Measurements from ENCODE around the gene HDAC7. TPM values are rescaled to one million over a fixed set of nuclear protein-coding genes. Genes with fewer than 3 reads are reported as not detected.
A peak's percentile ranks its signal among the peaks of the same experiment; 100 is the strongest.

Gene HDAC7
- total and polyA plus RNA-seq, 4 donors = 3.5 to 14.7 (median 7.2) TPM

DNA sequence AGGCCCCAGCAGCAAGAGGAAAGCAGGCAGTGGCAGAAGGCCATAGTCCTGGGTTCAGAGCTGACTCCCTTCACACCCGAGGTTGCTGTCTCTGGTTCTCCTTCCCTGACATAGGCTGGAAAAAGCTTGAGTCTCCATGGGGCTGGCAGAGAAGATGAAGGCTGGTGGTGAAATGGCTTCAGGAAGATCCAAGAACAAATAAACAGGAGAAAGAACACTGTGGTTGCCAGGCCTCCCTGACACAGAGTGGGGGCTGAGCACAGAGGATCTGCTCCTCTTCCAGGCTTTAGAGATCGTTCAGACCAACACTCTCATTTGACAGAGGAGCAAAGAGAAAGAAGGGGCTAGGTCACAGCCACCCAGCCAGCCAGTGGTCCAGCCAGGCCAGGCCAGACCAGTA is 14.3 kb downstream of the HDAC7 start:
- TF ChIP-seq FOXA1 (IDR thresholded peaks at IDR 0.05) = no peak
- no peak for TF ChIP-seq TAF1 (conservative IDR thresholded peaks at IDR 0.05)
- DNase-seq (ENCODE audit: low spot score) = no peak
- Histone ChIP-seq H3K4me1 (ENCODE audit: control insufficient read depth in 4 of 4, insufficient read depth in 4 of 4, low read length in 3 of 4) (peaks cover 1 to 30% (median 8%) of the 10 kb centered on the region in 4 donors), H3K36me3 (ENCODE audit: control insufficient read depth in 4 of 4, insufficient read depth in 3 of 4, low read depth in 1 of 4, low read length in 3 of 4) (no peaks in the 10 kb centered on the region), H3K27me3 (ENCODE audit: control insufficient read depth in 4 of 4, insufficient read depth in 4 of 4, low read length in 3 of 4) (no peaks in the 10 kb centered on the region), H3K4me3 (ENCODE audit: low read depth in 1 of 3, low read length in 3 of 3) (no peak overlapping the region), H3K27ac (ENCODE audit: low read depth in 1 of 2, low read length in 2 of 2) (no peak overlapping the region), H3K9me3 (ENCODE audit: control insufficient read depth in 4 of 4, low read length in 3 of 4) (no peaks in the 10 kb centered on the region), H3K9ac (ENCODE audit: low read depth in 1 of 2, low read length in 2 of 2) (no peak overlapping the region)
- WGBS = 64% methylated on average over 2 of the region's 2 CpGs

DNA sequence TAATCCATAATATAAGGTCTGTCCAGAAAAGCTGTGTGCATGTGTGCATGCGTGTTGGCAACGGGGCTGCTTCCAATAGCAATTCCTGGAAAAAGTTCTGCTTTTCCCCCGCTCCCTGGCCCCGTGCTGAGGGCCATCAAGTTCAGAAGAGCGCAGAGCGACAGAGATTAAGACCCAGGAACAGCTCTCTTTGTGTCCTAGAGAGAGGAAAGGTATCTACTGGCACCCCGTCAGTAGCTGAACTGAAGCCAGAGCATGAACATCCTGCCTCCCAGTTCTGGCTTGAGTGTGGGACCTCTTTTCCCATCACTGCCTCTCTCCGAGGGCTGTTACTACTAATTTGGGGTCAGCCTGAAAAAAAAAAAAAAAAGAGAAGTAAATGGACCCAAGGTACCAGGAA is 15.5 kb downstream of the HDAC7 start:
- TF ChIP-seq RAD21 (IDR thresholded peaks at IDR 0.05) (no peak), FOXA1 (IDR thresholded peaks at IDR 0.05) (no peak), SP1 (IDR thresholded peaks at IDR 0.05) (no peak), HNF4G (IDR thresholded peaks at IDR 0.05) (no peak), EGR1 (IDR thresholded peaks at IDR 0.05; ENCODE audit: low read depth in 2 of 2) (no peak), JUND (IDR thresholded peaks at IDR 0.05) (no peak), FOXA2 (IDR thresholded peaks at IDR 0.05) (no peak), TAF1 (conservative IDR thresholded peaks at IDR 0.05) (no peak)
- TF ChIP-seq, protein P1, sequence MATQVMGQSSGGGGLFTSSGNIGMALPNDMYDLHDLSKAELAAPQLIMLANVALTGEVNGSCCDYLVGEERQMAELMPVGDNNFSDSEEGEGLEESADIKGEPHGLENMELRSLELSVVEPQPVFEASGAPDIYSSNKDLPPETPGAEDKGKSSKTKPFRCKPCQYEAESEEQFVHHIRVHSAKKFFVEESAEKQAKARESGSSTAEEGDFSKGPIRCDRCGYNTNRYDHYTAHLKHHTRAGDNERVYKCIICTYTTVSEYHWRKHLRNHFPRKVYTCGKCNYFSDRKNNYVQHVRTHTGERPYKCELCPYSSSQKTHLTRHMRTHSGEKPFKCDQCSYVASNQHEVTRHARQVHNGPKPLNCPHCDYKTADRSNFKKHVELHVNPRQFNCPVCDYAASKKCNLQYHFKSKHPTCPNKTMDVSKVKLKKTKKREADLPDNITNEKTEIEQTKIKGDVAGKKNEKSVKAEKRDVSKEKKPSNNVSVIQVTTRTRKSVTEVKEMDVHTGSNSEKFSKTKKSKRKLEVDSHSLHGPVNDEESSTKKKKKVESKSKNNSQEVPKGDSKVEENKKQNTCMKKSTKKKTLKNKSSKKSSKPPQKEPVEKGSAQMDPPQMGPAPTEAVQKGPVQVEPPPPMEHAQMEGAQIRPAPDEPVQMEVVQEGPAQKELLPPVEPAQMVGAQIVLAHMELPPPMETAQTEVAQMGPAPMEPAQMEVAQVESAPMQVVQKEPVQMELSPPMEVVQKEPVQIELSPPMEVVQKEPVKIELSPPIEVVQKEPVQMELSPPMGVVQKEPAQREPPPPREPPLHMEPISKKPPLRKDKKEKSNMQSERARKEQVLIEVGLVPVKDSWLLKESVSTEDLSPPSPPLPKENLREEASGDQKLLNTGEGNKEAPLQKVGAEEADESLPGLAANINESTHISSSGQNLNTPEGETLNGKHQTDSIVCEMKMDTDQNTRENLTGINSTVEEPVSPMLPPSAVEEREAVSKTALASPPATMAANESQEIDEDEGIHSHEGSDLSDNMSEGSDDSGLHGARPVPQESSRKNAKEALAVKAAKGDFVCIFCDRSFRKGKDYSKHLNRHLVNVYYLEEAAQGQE (IDR thresholded peaks at IDR 0.05) = no peak
- TF ChIP-seq, protein P2, sequence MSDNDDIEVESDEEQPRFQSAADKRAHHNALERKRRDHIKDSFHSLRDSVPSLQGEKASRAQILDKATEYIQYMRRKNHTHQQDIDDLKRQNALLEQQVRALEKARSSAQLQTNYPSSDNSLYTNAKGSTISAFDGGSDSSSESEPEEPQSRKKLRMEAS (IDR thresholded peaks at IDR 0.05) = no peak
- TF ChIP-seq, protein P3, sequence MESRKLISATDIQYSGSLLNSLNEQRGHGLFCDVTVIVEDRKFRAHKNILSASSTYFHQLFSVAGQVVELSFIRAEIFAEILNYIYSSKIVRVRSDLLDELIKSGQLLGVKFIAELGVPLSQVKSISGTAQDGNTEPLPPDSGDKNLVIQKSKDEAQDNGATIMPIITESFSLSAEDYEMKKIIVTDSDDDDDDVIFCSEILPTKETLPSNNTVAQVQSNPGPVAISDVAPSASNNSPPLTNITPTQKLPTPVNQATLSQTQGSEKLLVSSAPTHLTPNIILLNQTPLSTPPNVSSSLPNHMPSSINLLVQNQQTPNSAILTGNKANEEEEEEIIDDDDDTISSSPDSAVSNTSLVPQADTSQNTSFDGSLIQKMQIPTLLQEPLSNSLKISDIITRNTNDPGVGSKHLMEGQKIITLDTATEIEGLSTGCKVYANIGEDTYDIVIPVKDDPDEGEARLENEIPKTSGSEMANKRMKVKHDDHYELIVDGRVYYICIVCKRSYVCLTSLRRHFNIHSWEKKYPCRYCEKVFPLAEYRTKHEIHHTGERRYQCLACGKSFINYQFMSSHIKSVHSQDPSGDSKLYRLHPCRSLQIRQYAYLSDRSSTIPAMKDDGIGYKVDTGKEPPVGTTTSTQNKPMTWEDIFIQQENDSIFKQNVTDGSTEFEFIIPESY (IDR thresholded peaks at IDR 0.05) = no peak
- Histone ChIP-seq H3K36me3 (ENCODE audit: control insufficient read depth in 4 of 4, insufficient read depth in 3 of 4, low read depth in 1 of 4, low read length in 3 of 4) (no peaks in the 10 kb centered on the region), H3K9me3 (ENCODE audit: control insufficient read depth in 4 of 4, low read length in 3 of 4) (no peaks in the 10 kb centered on the region), H3K4me1 (ENCODE audit: control insufficient read depth in 4 of 4, insufficient read depth in 4 of 4, low read length in 3 of 4) (peaks cover 1 to 33% (median 8%) of the 10 kb centered on the region in 4 donors), H3K27ac (ENCODE audit: low read depth in 1 of 2, low read length in 2 of 2) (no peak overlapping the region), H3K4me3 (ENCODE audit: low read depth in 1 of 3, low read length in 3 of 3) (no peak overlapping the region), H3K9ac (ENCODE audit: low read depth in 1 of 2, low read length in 2 of 2) (no peak overlapping the region), H3K27me3 (ENCODE audit: control insufficient read depth in 4 of 4, insufficient read depth in 4 of 4, low read length in 3 of 4) (no peaks in the 10 kb centered on the region)
- WGBS = 79% methylated on average over 8 of the region's 8 CpGs
- DNase-seq (ENCODE audit: low spot score) = no peak

DNA sequence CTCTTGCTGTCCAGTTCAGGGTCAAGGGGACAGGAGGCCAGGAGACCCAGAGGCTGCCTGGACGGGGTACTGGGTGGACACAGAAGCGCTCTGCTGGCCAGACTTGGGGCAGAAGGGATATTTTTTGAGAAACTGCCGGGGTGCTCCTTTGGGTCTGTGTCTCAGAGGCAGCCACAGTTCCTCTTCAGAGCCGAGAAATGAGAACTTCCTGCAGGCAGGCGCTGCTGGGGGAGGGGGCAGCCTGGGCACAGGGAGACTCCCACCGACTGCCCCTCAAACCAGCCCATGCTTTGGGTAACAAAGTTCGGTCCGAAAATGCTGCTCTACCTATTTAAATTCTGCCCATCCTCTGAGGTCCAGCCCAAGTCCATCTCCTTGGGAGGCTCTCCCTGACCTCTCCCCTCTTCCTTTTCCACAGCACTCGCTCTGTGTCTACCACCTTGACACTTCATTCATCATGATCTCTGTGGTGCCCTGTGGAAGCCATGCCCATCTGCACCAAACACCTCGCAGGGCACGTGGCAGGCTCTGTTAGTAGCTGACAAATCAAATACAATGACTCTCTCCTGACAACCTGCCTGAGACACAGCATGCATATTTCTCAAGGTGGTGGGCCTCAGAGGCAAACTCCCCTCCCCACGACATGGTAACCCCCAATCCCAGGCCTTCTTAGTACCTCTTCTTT is 16.4 kb downstream of the HDAC7 start:
- 67% methylated on average over 12 of the region's 12 CpGs for WGBS
- H3K9ac ChIP-seq (ENCODE audit: low read depth in 1 of 2, low read length in 2 of 2) = no peak overlapping the region
- peak overlapping the region; percentile 13 to 19 for H3K27ac ChIP-seq (ENCODE audit: low read depth in 1 of 2, low read length in 2 of 2)
- peaks cover 0 to 27% (median 7%) of the 10 kb centered on the region in 4 donors for H3K4me1 ChIP-seq (ENCODE audit: control insufficient read depth in 4 of 4, insufficient read depth in 4 of 4, low read length in 3 of 4)
- DNase-seq (ENCODE audit: low spot score) = no peak
- no peaks in the 10 kb centered on the region for H3K36me3 ChIP-seq (ENCODE audit: control insufficient read depth in 4 of 4, insufficient read depth in 3 of 4, low read depth in 1 of 4, low read length in 3 of 4)
- H3K27me3 ChIP-seq (ENCODE audit: control insufficient read depth in 4 of 4, insufficient read depth in 4 of 4, low read length in 3 of 4) = no peaks in the 10 kb centered on the region
- no peaks in the 10 kb centered on the region for H3K9me3 ChIP-seq (ENCODE audit: control insufficient read depth in 4 of 4, low read length in 3 of 4)
- no peak overlapping the region for H3K4me3 ChIP-seq (ENCODE audit: low read depth in 1 of 3, low read length in 3 of 3)
- no peak for TF ChIP-seq RAD21 (IDR thresholded peaks at IDR 0.05)
- no peak for TF ChIP-seq GABPA (IDR thresholded peaks at IDR 0.05 in 1 of 2, conservative IDR thresholded peaks at IDR 0.05 in 1 of 2)
- TF ChIP-seq HNF4G (IDR thresholded peaks at IDR 0.05) = no peak
- TF ChIP-seq, protein P3 (IDR thresholded peaks at IDR 0.05) = no peak
- TF ChIP-seq FOXA1 (IDR thresholded peaks at IDR 0.05) = no peak
- TF ChIP-seq, protein P4, sequence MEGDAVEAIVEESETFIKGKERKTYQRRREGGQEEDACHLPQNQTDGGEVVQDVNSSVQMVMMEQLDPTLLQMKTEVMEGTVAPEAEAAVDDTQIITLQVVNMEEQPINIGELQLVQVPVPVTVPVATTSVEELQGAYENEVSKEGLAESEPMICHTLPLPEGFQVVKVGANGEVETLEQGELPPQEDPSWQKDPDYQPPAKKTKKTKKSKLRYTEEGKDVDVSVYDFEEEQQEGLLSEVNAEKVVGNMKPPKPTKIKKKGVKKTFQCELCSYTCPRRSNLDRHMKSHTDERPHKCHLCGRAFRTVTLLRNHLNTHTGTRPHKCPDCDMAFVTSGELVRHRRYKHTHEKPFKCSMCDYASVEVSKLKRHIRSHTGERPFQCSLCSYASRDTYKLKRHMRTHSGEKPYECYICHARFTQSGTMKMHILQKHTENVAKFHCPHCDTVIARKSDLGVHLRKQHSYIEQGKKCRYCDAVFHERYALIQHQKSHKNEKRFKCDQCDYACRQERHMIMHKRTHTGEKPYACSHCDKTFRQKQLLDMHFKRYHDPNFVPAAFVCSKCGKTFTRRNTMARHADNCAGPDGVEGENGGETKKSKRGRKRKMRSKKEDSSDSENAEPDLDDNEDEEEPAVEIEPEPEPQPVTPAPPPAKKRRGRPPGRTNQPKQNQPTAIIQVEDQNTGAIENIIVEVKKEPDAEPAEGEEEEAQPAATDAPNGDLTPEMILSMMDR (IDR thresholded peaks at IDR 0.05; ENCODE audit: low read depth, low read length, missing input control) = no peak
- no peak for TF ChIP-seq YY1 (IDR thresholded peaks at IDR 0.05)
- no peak for TF ChIP-seq TAF1 (conservative IDR thresholded peaks at IDR 0.05)
- TF ChIP-seq, protein P5, sequence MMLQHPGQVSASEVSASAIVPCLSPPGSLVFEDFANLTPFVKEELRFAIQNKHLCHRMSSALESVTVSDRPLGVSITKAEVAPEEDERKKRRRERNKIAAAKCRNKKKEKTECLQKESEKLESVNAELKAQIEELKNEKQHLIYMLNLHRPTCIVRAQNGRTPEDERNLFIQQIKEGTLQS (IDR thresholded peaks at IDR 0.05) = no peak
- TF ChIP-seq, protein P2 (IDR thresholded peaks at IDR 0.05) = no peak
- no peak for TF ChIP-seq JUND (IDR thresholded peaks at IDR 0.05)
- TF ChIP-seq RXRA (IDR thresholded peaks at IDR 0.05) = no peak
- no peak for TF ChIP-seq NR2F2 (IDR thresholded peaks at IDR 0.05)

Measured in liver (tissue), 9 donors.